Dendritic cell treated with granulocyte-macrophage colony-stimulating factor and Interleukin-4, amounts not matched to agents 40 ng/mL and 50 ng/mL, for 4 days (primary cell): ENCODE measurements around the gene TMEM33.

ENCODE experiments used
- H3K27ac Mint-ChIP-seq: one replicate; pipeline ENCODE4 v1.8.0; 2022; ENCODE audit warnings: mild to moderate bottlenecking, mixed read lengths
- H3K27me3 Mint-ChIP-seq: one replicate; pipeline ENCODE4 v1.8.0; 2022; ENCODE audit warnings: mild to moderate bottlenecking, mixed read lengths
- H3K36me3 Mint-ChIP-seq: one replicate; pipeline ENCODE4 v1.8.0; 2022; ENCODE audit warnings: low read depth, mixed read lengths
- H3K4me1 Mint-ChIP-seq: one replicate; pipeline ENCODE4 v1.8.0; 2022; ENCODE audit warnings: low read depth, mixed read lengths
- H3K4me3 Mint-ChIP-seq: one replicate; pipeline ENCODE4 v1.8.0; 2022; ENCODE audit warnings: mild to moderate bottlenecking, moderate library complexity, mixed read lengths
- H3K9me3 Mint-ChIP-seq: one replicate; pipeline ENCODE4 v1.8.0; 2022; ENCODE audit warnings: mixed read lengths
- intact Hi-C: fragments of 100-400 bp; cut with micrococcal nuclease; formaldehyde crosslinking; loops from one replicate; pipeline ENCODE4 v1.15.0; 2022

TMEM33 gene

DNA sequence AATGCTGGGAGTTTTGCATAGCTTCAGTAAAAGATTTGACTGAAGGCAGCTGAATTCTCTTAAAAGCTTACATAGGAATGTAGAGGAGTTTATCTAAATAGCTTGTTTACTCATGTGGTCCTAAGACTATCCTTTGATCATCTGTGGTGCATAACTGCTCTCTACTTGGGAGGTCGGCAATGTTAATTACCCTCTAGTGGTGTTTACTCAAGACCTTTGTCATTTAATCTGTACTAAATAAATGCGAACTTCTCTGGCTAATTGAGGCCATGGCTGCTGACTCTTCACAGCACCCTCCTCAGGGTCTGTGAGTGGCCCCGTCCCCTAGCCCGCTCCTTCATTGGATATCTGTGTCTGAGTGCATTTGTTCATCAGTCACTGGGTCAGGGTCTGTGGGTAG lies 13.8 kb upstream of the TMEM33 start:
- Mint-ChIP-seq H3K27me3 (no peaks in the 10 kb centered on the region), H3K9me3 (peaks cover 21% of the 10 kb centered on the region), H3K36me3 (peaks cover 10% of the 10 kb centered on the region), H3K27ac (no peak overlapping the region), H3K4me3 (no peak overlapping the region), H3K4me1 (peaks cover 9% of the 10 kb centered on the region)
- intact Hi-C loops = no loop called here

GRCh38 chr4:41927796-41928499 lies 7.3 kb upstream of the TMEM33 start:
- Mint-ChIP-seq H3K27ac (no peak overlapping the region), H3K4me1 (peaks cover 13% of the 10 kb centered on the region), H3K36me3 (peaks cover 8% of the 10 kb centered on the region), H3K27me3 (no peaks in the 10 kb centered on the region), H3K9me3 (no peaks in the 10 kb centered on the region), H3K4me3 (no peak overlapping the region)
- intact Hi-C loops = no loop called here

DNA sequence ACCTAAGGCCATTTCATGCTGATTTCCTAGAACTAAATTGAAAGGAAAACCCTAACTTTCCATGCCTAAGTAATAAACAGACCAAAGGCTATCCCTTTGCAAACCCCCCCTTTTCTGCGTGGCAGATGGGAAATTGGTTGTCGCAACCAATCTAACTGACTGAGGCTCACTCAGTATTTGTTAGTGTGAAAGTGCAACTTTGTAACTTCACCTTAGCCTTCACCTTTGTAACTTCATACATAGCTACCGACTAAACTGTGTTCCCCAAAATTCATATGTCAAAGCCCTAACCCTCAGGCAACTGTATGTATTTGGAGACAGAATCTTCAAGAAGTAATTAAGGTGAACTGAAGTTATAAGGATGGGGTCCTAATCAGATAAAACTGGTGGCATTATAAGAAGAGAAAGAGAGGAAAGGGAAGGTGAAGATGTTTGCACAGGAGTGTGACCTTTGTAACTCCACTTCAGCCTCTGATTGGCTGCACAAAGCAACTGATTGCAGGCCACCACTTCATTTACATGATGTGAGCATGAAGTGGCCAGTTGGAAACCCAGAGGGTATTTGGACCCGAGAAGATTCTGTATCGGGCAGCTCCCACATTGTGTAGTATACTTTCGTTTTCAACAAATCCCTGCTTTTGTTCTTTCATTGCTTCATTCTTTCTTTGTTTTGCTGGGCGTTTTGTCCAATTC lies 4.9 kb upstream of the TMEM33 start:
- Mint-ChIP-seq H3K36me3 (peaks cover 19% of the 10 kb centered on the region), H3K4me1 (peaks cover 18% of the 10 kb centered on the region), H3K27ac (no peak overlapping the region), H3K9me3 (no peaks in the 10 kb centered on the region), H3K27me3 (no peaks in the 10 kb centered on the region), H3K4me3 (no peak overlapping the region)
- intact Hi-C loops = loop anchor here (10.0 kb wide), 1 partner anchor 725 kb away; the partner anchor contains the start of gene ATP8A1

DNA sequence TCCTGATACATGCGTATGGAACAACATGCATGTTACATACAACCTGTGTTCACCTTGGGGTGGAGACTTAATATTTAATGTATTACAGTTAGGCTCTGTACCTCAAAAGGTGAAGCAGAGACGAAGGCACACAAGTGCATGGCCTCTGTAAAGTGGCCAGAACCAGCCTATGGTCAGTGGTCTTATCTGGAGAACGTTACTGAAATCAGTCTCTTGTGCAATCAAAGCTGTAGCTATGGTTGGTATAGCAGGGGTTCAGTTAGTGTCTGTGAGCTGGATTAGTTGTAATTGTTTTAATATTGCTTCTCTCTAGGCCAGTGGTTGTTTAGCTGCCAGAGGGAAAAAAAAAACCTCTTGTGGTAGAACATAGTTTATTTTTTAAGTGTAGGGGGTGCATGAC lies 2.2 kb upstream of the TMEM33 start:
- H3K4me3 Mint-ChIP-seq = no peak overlapping the region
- H3K9me3 Mint-ChIP-seq = no peaks in the 10 kb centered on the region
- H3K4me1 Mint-ChIP-seq = peaks cover 34% of the 10 kb centered on the region
- no peak overlapping the region for H3K27ac Mint-ChIP-seq
- no peaks in the 10 kb centered on the region for H3K27me3 Mint-ChIP-seq
- intact Hi-C loops = loop anchor here (10.0 kb wide), 1 partner anchor 722 kb away; the partner anchor contains the start of gene ATP8A1
- peaks cover 30% of the 10 kb centered on the region for H3K36me3 Mint-ChIP-seq

DNA sequence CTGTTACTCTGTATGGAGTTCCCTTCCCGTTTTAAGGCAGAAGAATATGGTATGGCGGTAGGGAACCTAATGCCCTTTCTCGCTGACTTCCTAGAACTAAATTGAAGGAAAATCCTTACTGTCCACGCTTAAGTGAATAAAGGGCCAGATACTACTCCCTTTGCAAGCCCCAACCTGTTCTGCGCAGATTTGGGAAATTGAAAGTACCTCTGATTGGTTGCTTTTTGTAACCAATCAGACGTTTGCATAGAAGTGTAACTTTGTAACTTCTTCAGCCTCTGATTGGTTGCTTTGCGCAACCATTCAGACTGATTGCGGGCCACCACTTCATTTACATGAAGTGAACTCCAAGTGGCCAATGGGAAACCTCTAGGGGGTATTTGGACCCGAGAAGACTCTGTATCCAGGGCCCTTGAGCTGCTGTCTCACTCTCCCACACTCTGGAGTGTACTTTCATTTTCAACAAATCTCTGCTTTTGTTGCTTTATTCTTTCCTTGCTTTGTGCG lies 1.2 kb upstream of the TMEM33 start:
- intact Hi-C loops = loop anchor here (10.0 kb wide), 1 partner anchor 721 kb away; the partner anchor contains the start of gene ATP8A1
- Mint-ChIP-seq H3K4me3 (peak overlapping the region; percentile 94), H3K4me1 (peaks cover 35% of the 10 kb centered on the region), H3K27ac (peak overlapping the region; percentile 95), H3K27me3 (no peaks in the 10 kb centered on the region), H3K9me3 (no peaks in the 10 kb centered on the region), H3K36me3 (peaks cover 24% of the 10 kb centered on the region)

GRCh38 chr4:41934514-41934900 lies 722 bp upstream of the TMEM33 start:
- Mint-ChIP-seq H3K27ac (peak overlapping the region; percentile 95), H3K36me3 (peaks cover 29% of the 10 kb centered on the region), H3K4me3 (peak overlapping the region; percentile 94), H3K27me3 (no peaks in the 10 kb centered on the region), H3K4me1 (peaks cover 35% of the 10 kb centered on the region), H3K9me3 (no peaks in the 10 kb centered on the region)
- intact Hi-C loops = loop anchor here (10.0 kb wide), 1 partner anchor 720 kb away; the partner anchor contains the start of gene ATP8A1

DNA sequence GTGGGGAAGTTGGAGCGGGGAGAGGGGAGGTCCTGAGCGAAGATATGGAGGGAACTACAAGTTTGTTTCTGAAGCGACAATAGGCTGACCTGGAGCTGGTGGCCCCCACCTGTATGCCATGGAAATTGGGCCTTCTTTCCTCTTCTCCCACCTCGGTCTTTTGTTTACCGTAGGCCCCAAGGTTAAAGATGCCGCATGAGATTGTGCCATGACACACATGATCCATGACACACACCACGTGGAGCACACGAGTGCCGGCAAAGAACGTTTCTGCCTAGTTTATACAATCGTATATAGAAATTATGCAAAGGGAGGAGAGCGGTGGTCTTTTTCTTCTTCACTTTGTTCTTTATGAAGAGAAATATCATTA lies 408 bp downstream of the TMEM33 start:
- peak overlapping the region; percentile 95 for H3K27ac Mint-ChIP-seq
- H3K4me3 Mint-ChIP-seq = peak overlapping the region; percentile 94
- H3K27me3 Mint-ChIP-seq = no peaks in the 10 kb centered on the region
- H3K9me3 Mint-ChIP-seq = no peaks in the 10 kb centered on the region
- peaks cover 35% of the 10 kb centered on the region for H3K4me1 Mint-ChIP-seq
- intact Hi-C loops = loop anchor here (1.0 to 10.0 kb wide), 2 partner anchors 55 to 719 kb away; partner anchors contain the start of genes ATP8A1 and SLC30A9
- peaks cover 40% of the 10 kb centered on the region for H3K36me3 Mint-ChIP-seq

GRCh38 chr4:41939016-41939626 lies 3.9 kb downstream of the TMEM33 start:
- intact Hi-C loops = loop anchor here (10.0 kb wide), 1 partner anchor 716 kb away; the partner anchor contains the start of gene ATP8A1
- no peak overlapping the region for H3K27ac Mint-ChIP-seq
- no peaks in the 10 kb centered on the region for H3K9me3 Mint-ChIP-seq
- H3K4me3 Mint-ChIP-seq = no peak overlapping the region
- peaks cover 61% of the 10 kb centered on the region for H3K36me3 Mint-ChIP-seq
- H3K4me1 Mint-ChIP-seq = peaks cover 23% of the 10 kb centered on the region
- H3K27me3 Mint-ChIP-seq = no peaks in the 10 kb centered on the region

DNA sequence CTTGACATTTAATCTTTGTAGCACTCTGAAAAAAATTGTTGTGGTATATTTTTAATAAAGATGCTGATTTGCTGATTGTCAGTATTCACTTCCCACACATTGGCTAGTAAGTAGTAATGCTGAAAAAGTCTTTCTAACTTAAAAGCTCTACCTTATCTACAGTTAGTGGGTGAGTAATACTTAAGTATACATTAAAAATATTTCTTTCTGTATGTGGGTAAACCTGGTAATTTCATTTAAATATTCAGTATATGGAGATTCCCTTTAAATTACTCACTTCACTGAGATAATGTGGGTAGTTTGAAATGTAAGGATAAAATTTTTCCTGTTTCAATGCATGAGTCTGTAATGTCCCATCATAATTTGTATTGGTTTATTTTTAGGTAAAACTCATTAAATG lies 5.6 kb downstream of the TMEM33 start:
- H3K4me1 Mint-ChIP-seq = peaks cover 15% of the 10 kb centered on the region
- no peaks in the 10 kb centered on the region for H3K27me3 Mint-ChIP-seq
- no peak overlapping the region for H3K4me3 Mint-ChIP-seq
- intact Hi-C loops = no loop called here
- H3K9me3 Mint-ChIP-seq = no peaks in the 10 kb centered on the region
- peaks cover 51% of the 10 kb centered on the region for H3K36me3 Mint-ChIP-seq
- no peak overlapping the region for H3K27ac Mint-ChIP-seq

DNA sequence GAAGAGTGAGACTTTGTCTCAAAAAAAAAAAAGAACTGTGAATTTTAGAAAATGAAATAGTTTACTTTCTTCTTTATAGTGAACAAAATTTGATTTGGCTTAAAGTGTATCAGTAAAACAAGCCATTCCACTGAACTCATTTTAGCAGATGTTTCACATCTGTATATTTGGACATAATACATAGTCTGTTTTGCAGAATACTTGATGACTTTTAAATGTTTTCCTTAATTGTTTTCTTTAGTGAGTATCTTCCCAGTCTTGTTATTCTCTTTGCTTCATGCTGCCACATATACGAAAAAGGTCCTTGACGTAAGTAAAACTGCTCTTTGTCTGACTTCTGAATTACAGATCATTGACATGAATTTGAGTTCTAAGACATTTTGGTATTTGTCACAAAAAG lies 8.3 kb downstream of the TMEM33 start:
- Mint-ChIP-seq H3K27ac (no peak overlapping the region), H3K4me1 (no peaks in the 10 kb centered on the region), H3K4me3 (no peak overlapping the region), H3K9me3 (no peaks in the 10 kb centered on the region), H3K36me3 (peaks cover 62% of the 10 kb centered on the region), H3K27me3 (no peaks in the 10 kb centered on the region)
- intact Hi-C loops = no loop called here

- no peaks in the 10 kb centered on the region for H3K27me3 Mint-ChIP-seq
- H3K9me3 Mint-ChIP-seq = no peaks in the 10 kb centered on the region
- H3K4me3 Mint-ChIP-seq = no peak overlapping the region
- no peaks in the 10 kb centered on the region for H3K4me1 Mint-ChIP-seq
- peaks cover 66% of the 10 kb centered on the region for H3K36me3 Mint-ChIP-seq
- intact Hi-C loops = no loop called here
- no peak overlapping the region for H3K27ac Mint-ChIP-seq
Observed at GRCh38 chr4:41944089-41944488, 8.9 kb downstream of the TMEM33 start.

- H3K27me3 Mint-ChIP-seq = no peaks in the 10 kb centered on the region
- intact Hi-C loops = no loop called here
- peaks cover 21% of the 10 kb centered on the region for H3K4me1 Mint-ChIP-seq
- no peak overlapping the region for H3K27ac Mint-ChIP-seq
- H3K36me3 Mint-ChIP-seq = peaks cover 74% of the 10 kb centered on the region
- no peaks in the 10 kb centered on the region for H3K9me3 Mint-ChIP-seq
- no peak overlapping the region for H3K4me3 Mint-ChIP-seq
Observed at GRCh38 chr4:41949531-41949930, 14.3 kb downstream of the TMEM33 start.

GRCh38 chr4:41957634-41958033 lies 22.4 kb downstream of the TMEM33 start:
- Mint-ChIP-seq H3K36me3 (peaks cover 19% of the 10 kb centered on the region), H3K27ac (no peak overlapping the region), H3K4me3 (no peak overlapping the region), H3K27me3 (no peaks in the 10 kb centered on the region), H3K4me1 (peaks cover 7% of the 10 kb centered on the region), H3K9me3 (no peaks in the 10 kb centered on the region)
- intact Hi-C loops = no loop called here

DNA sequence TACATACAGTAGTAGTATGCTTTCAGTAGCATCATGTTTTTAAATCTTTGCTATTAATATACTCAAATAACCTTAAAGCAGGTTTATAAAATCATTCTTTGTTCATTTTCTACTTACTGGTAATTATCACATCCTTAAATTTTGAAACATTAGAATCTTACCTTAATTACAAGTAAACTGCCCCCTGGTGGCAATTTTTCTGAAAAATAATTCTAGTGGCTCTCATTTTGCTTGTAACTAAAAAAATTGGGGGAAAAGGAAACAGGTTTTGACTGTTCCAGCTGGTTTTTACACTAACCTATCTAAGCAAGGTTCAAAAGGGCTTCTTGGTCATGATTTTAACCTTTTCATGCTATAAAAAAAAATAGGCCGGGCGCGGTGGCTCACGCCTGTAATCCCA lies 27.9 kb downstream of the TMEM33 start:
- Mint-ChIP-seq H3K27ac (no peak overlapping the region), H3K36me3 (no peaks in the 10 kb centered on the region), H3K9me3 (peaks cover 4% of the 10 kb centered on the region), H3K4me3 (no peak overlapping the region), H3K4me1 (no peaks in the 10 kb centered on the region), H3K27me3 (no peaks in the 10 kb centered on the region)
- intact Hi-C loops = no loop called here
